IMR-90 (cell line): ENCODE measurements around the gene KCNN4. TPM values are rescaled to one million over a fixed set of nuclear protein-coding genes. Genes with fewer than 3 reads are reported as not detected.

Source experiments
- ATAC-seq: fragments of 200-7000 bp; cut with Tn5 transposase; 2 replicates; pipeline ENCODE4 v1.9.1; 2020; ENCODE audit warnings: low read depth, mild to moderate bottlenecking, moderate library complexity
- BruUV-seq: library from RNA; stranded (reverse); fragments of 400-500 nt; replicated peaks from 2 replicates; lab custom pipeline; 2021; lab: Mats Ljungman, UMichigan
- CTCF ChIA-PET: fragments of 300-600 bp; formaldehyde crosslinking; extraction: SDS; loops from one replicate; lab custom pipeline; 2021; ENCODE audit warnings: antibody characterized with exemption; lab: Yijun Ruan, JAX
- POLR2A ChIA-PET: fragments of 300-600 bp; sonication (Branson Sonifier 250); formaldehyde crosslinking; loops from one replicate; lab custom pipeline; 2022; ENCODE audit warnings: antibody characterized with exemption; ENCODE audit not compliant: unreplicated experiment; lab: Charles Lee
- DNase-seq: peaks from one replicate; pipeline ENCODE4 v3.0.0; 2013
- H2AFZ ChIP-seq: replicated peaks from 2 replicates; pipeline ENCODE3; 2013; ENCODE audit warnings: low read length, mild to moderate bottlenecking; ENCODE audit not compliant: poor library complexity
- H2AK5ac ChIP-seq: 2 replicates; pipeline ENCODE4 v1.6.1; 2013; ENCODE audit warnings: low read depth, low read length, inconsistent platforms
- H2AK9ac ChIP-seq: replicated peaks from 2 replicates; pipeline ENCODE3; 2013; ENCODE audit warnings: mild to moderate bottlenecking, low read depth, low read length, moderate library complexity; ENCODE audit not compliant: poor library complexity
- H2BK120ac ChIP-seq: 2 replicates; pipeline ENCODE4 v1.6.1; 2013; ENCODE audit warnings: low read depth, low read length, inconsistent platforms
- H2BK15ac ChIP-seq: 3 replicates; pipeline ENCODE4 v1.6.1; 2013; ENCODE audit warnings: low read depth, low read length, inconsistent platforms
- H2BK20ac ChIP-seq: 2 replicates; pipeline ENCODE4 v1.6.1; 2013; ENCODE audit warnings: low read depth, mild to moderate bottlenecking, inconsistent platforms, low read length, moderate library complexity
- H2BK5ac ChIP-seq: 2 replicates; pipeline ENCODE4 v1.6.1; 2013; ENCODE audit warnings: mild to moderate bottlenecking, low read depth, low read length, inconsistent platforms; ENCODE audit not compliant: poor library complexity, severe bottlenecking
- H3K14ac ChIP-seq: replicated peaks from 2 replicates; pipeline ENCODE4 v1.6.1; 2013; ENCODE audit warnings: low read depth, low read length, inconsistent platforms
- H3K18ac ChIP-seq: 2 replicates; pipeline ENCODE4 v1.6.1; 2013; ENCODE audit warnings: low read depth, low read length, control low read depth
- H3K23ac ChIP-seq: 2 replicates; pipeline ENCODE4 v1.6.1; 2013; ENCODE audit warnings: low read depth, low read length, inconsistent platforms
- H3K27ac ChIP-seq: 2 replicates; pipeline ENCODE4 v1.5.1; 2013; ENCODE audit warnings: mild to moderate bottlenecking, control low read depth, low read length; ENCODE audit not compliant: insufficient read depth
- H3K27me3 ChIP-seq: 2 replicates; pipeline ENCODE4 v1.6.1; 2013; ENCODE audit warnings: low read length; ENCODE audit not compliant: control insufficient read depth, insufficient read depth
- H3K36me3 ChIP-seq: 2 replicates; pipeline ENCODE4 v1.6.1; 2013; ENCODE audit warnings: low read length, mixed read lengths; ENCODE audit not compliant: control insufficient read depth, insufficient read depth
- H3K4ac ChIP-seq: 2 replicates; pipeline ENCODE4 v1.6.1; 2013; ENCODE audit warnings: low read depth, low read length, inconsistent platforms
- H3K4me1 ChIP-seq: 2 replicates; pipeline ENCODE4 v1.6.1; 2013; ENCODE audit warnings: low read length, mixed read lengths; ENCODE audit not compliant: control insufficient read depth, insufficient read depth
- H3K4me2 ChIP-seq: 2 replicates; pipeline ENCODE4 v1.6.1; 2013; ENCODE audit warnings: low read depth, mild to moderate bottlenecking, control low read depth, low read length, moderate library complexity
- H3K4me3 ChIP-seq: 2 replicates; pipeline ENCODE4 v1.5.1; 2013; ENCODE audit warnings: low read depth, mild to moderate bottlenecking, control low read depth, low read length, moderate library complexity; ENCODE audit not compliant: insufficient read depth
- H3K56ac ChIP-seq: 2 replicates; pipeline ENCODE4 v1.6.1; 2013; ENCODE audit warnings: low read length, inconsistent platforms; ENCODE audit not compliant: insufficient read depth; ENCODE audit errors: extremely low read depth
- H3K79me1 ChIP-seq, 2 experiments: 2 replicates each; pipeline ENCODE4 v1.6.1; 2013; ENCODE audit warnings: low read length in 2 of 2, inconsistent platforms in 1 of 2, low read depth in 1 of 2
- H3K9ac ChIP-seq: 2 replicates; pipeline ENCODE4 v1.6.1; 2013; ENCODE audit warnings: low read depth, low read length, control low read depth
- H3K9me1 ChIP-seq: 2 replicates; pipeline ENCODE4 v1.6.1; 2013; ENCODE audit warnings: low read length, inconsistent platforms; ENCODE audit not compliant: insufficient read depth
- H3K9me3 ChIP-seq: 2 replicates; pipeline ENCODE4 v1.6.1; 2013; ENCODE audit warnings: low read length; ENCODE audit not compliant: control insufficient read depth, insufficient read depth
- H4K20me1 ChIP-seq: 2 replicates; pipeline ENCODE4 v1.6.1; 2013; ENCODE audit warnings: low read length, inconsistent platforms; ENCODE audit not compliant: insufficient read depth
- H4K5ac ChIP-seq: 2 replicates; pipeline ENCODE4 v1.6.1; 2013; ENCODE audit warnings: mild to moderate bottlenecking, low read depth, low read length, control low read depth
- H4K8ac ChIP-seq, 2 experiments: 2 replicates each; pipeline ENCODE4 v1.6.1; 2013; ENCODE audit warnings: low read depth in 2 of 2, low read length in 2 of 2, control low read depth in 1 of 2, inconsistent platforms in 1 of 2
- H4K91ac ChIP-seq: 2 replicates; pipeline ENCODE4 v1.6.1; 2013; ENCODE audit warnings: low read depth, low read length, inconsistent platforms; ENCODE audit not compliant: insufficient read depth
- CEBPB ChIP-seq: IDR thresholded peaks from 2 replicates; pipeline ENCODE4 v1.6.1; 2012; ENCODE audit warnings: low read depth, low read length, improper control_type of control experiment
- CHD1 ChIP-seq: IDR thresholded peaks from 2 replicates; pipeline ENCODE4 v1.6.1; 2012; ENCODE audit warnings: low read depth, low read length, improper control_type of control experiment
- MAFK ChIP-seq: IDR thresholded peaks from 2 replicates; pipeline ENCODE4 v1.6.1; 2012; ENCODE audit warnings: low read depth, low read length, improper control_type of control experiment
- MAZ ChIP-seq: IDR thresholded peaks from 2 replicates; pipeline ENCODE4 v1.6.1; 2012; ENCODE audit warnings: low read depth, mild to moderate bottlenecking, low read length, improper control_type of control experiment, moderate library complexity, borderline replicate concordance
- POLR2A ChIP-seq: IDR thresholded peaks from 2 replicates; pipeline ENCODE4 v1.6.1; 2012; ENCODE audit warnings: mild to moderate bottlenecking, low read depth, low read length
- WGBS, 2 experiments: methylation state at CpG; one replicate each; pipeline versions ENCODE4 v1.1.5 to v1.1.7; 2013; ENCODE audit warnings: missing lambda C conversion rate in 2 of 2; ENCODE audit not compliant: insufficient read length in 1 of 2; ENCODE audit errors: extremely low coverage in 2 of 2; 5-methylcytosine and 5-hydroxymethylcytosine counted together
- dilution Hi-C: fragments of 300-500 bp; cut with HindIII; formaldehyde crosslinking; loops from one replicate; pipeline ENCODE4 v1.14.3; 2018; ENCODE audit warnings: low sequenced_read_pairs; ENCODE audit not compliant: unreplicated experiment
- in situ Hi-C: fragments of 300-500 bp; cut with MboI; formaldehyde crosslinking; loops from 3 replicates; pipeline ENCODE4 v1.14.3; 2019; ENCODE audit warnings: low sequenced_read_pairs, inconsistent platforms, mixed read lengths
- intact Hi-C: fragments of 100-400 bp; cut with micrococcal nuclease; formaldehyde crosslinking; loops from 2 replicates; pipeline ENCODE4 v1.10.0; 2022
- polyA plus RNA-seq, 3 experiments: library from polyadenylated mRNA; depleted of rRNA; stranded (reverse); fragments of >200 nt; gene quantifications; 2 replicates each; pipeline ENCODE4 v1.2.3, GENCODE V29; 2012; ENCODE audit warnings: low replicate concordance in 1 of 3
- total RNA-seq: library from RNA; depleted of rRNA; stranded (reverse); fragments of >200 nt; gene quantifications from 2 replicates; pipeline ENCODE4 v1.2.3, GENCODE V29; 2012
- TF ChIP-seq, protein P1 (sequence below): fragments of 150-350 bp; IDR thresholded peaks from 2 replicates; pipeline ENCODE4 v1.6.1; 2016; ENCODE audit warnings: low read depth, mild to moderate bottlenecking, low read length, moderate library complexity, borderline replicate concordance
- TF ChIP-seq, protein P2 (sequence below): conservative IDR thresholded peaks from 2 replicates; pipeline ENCODE4 v1.5.1; 2012; ENCODE audit warnings: mild to moderate bottlenecking, low read depth, low read length, improper control_type of control experiment
- TF ChIP-seq, protein P3 (sequence below): fragments of 150-350 bp; IDR thresholded peaks from 2 replicates; pipeline ENCODE4 v1.6.1; 2017; ENCODE audit warnings: mild to moderate bottlenecking, antibody characterized with exemption, low read length, low read depth

The KCNN4 gene
- total and polyA plus RNA-seq, 2 of the 4 experiments (the other 2 are of a cell fraction) = 0.54 to 0.99 TPM

DNA sequence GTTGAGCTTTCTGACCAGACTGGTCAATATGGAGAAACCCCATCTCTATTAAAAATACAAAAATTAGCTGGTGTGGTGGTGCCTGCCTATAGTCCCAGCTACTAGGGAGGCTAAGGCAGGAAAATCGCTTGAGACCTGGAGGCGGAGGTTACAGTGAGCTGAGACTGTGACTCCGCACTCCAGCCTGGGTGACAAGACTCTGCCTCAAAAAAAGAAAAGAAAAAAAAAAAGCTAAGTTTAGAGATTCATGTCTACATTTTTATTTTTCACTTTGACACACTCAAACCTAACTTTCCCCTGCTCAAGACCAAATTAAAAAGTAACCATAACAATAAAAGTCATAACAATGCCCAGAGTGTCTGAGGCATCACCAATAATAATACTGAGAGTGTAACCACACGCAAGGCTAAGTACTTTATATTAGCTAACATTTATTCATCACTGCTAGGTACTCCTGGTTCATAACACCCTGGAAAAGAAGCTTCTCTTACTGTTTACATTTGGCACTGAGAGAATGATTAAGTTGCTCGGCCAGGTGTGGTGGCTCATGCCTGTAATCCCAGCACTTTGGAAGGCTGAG, 59.2 kb downstream of the KCNN4 start:
- no peak for DNase-seq
- Histone ChIP-seq H3K4me3 (no peak overlapping the region), H2AK9ac (no peak overlapping the region), H4K8ac (no peak overlapping the region), H3K18ac (no peak overlapping the region), H3K9me3 (no peaks in the 10 kb centered on the region), H4K20me1 (no peaks in the 10 kb centered on the region), H3K27me3 (no peaks in the 10 kb centered on the region), H4K91ac (no peak overlapping the region), H3K4ac (no peak overlapping the region), H3K79me1 (no peaks in the 10 kb centered on the region), H3K4me1 (no peaks in the 10 kb centered on the region), H2BK15ac (no peak overlapping the region), H3K56ac (no peak overlapping the region), H3K9ac (no peak overlapping the region), H3K14ac (no peak overlapping the region), H2BK120ac (no peak overlapping the region), H3K23ac (no peak overlapping the region), H2AFZ (no peak overlapping the region), H2AK5ac (no peak overlapping the region), H3K9me1 (no peaks in the 10 kb centered on the region), H4K5ac (no peak overlapping the region), H3K27ac (no peak overlapping the region), H3K36me3 (no peaks in the 10 kb centered on the region), H3K4me2 (no peak overlapping the region), H2BK5ac (no peak overlapping the region), H2BK20ac (no peak overlapping the region)
- CTCF ChIA-PET = interaction anchor here (1.0 to 1.3 kb wide), 2 partner anchors 15 to 38 kb away, joined by 3 read pairs; no protein-coding TSS in a partner anchor
- no CpG with 5 or more reads among the region's 5 CpGs for WGBS, 2 experiments
- TF ChIP-seq CHD1 (no peak), MAFK (no peak), POLR2A (no peak), MAZ (no peak), CEBPB (no peak)
- TF ChIP-seq, protein P1, sequence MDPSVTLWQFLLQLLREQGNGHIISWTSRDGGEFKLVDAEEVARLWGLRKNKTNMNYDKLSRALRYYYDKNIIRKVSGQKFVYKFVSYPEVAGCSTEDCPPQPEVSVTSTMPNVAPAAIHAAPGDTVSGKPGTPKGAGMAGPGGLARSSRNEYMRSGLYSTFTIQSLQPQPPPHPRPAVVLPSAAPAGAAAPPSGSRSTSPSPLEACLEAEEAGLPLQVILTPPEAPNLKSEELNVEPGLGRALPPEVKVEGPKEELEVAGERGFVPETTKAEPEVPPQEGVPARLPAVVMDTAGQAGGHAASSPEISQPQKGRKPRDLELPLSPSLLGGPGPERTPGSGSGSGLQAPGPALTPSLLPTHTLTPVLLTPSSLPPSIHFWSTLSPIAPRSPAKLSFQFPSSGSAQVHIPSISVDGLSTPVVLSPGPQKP = no peak
- TF ChIP-seq, protein P2, sequence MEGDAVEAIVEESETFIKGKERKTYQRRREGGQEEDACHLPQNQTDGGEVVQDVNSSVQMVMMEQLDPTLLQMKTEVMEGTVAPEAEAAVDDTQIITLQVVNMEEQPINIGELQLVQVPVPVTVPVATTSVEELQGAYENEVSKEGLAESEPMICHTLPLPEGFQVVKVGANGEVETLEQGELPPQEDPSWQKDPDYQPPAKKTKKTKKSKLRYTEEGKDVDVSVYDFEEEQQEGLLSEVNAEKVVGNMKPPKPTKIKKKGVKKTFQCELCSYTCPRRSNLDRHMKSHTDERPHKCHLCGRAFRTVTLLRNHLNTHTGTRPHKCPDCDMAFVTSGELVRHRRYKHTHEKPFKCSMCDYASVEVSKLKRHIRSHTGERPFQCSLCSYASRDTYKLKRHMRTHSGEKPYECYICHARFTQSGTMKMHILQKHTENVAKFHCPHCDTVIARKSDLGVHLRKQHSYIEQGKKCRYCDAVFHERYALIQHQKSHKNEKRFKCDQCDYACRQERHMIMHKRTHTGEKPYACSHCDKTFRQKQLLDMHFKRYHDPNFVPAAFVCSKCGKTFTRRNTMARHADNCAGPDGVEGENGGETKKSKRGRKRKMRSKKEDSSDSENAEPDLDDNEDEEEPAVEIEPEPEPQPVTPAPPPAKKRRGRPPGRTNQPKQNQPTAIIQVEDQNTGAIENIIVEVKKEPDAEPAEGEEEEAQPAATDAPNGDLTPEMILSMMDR = no peak
- TF ChIP-seq, protein P3, sequence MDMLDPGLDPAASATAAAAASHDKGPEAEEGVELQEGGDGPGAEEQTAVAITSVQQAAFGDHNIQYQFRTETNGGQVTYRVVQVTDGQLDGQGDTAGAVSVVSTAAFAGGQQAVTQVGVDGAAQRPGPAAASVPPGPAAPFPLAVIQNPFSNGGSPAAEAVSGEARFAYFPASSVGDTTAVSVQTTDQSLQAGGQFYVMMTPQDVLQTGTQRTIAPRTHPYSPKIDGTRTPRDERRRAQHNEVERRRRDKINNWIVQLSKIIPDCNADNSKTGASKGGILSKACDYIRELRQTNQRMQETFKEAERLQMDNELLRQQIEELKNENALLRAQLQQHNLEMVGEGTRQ = no peak
- in situ Hi-C loops (no loop called here), intact Hi-C loops (no loop called here), dilution Hi-C loops (no loop called here)
- ATAC-seq = no peak
- POLR2A ChIA-PET = no interaction called here
- BruUV-seq = no TSS peak
